Subcutaneous abdominal adipose tissue (tissue), 5 donors: Measurements from ENCODE around the gene ATP13A5.

Experiments used
- H3K27ac ChIP-seq: one replicate; pipeline ENCODE4 v1.7.0; 2013; ENCODE audit warnings: low read depth, mild to moderate bottlenecking, inconsistent platforms, low read length, moderate library complexity
- H3K27me3 ChIP-seq, 5 donors: one replicate each; pipeline ENCODE4 v1.7.0; 2013; ENCODE audit warnings: low read length in 5 of 5, inconsistent platforms in 1 of 5; ENCODE audit not compliant: control insufficient read depth in 5 of 5, insufficient read depth in 4 of 5
- H3K36me3 ChIP-seq, 5 donors: one replicate each; pipeline ENCODE4 v1.7.0; 2013; ENCODE audit warnings: low read length in 5 of 5; ENCODE audit not compliant: control insufficient read depth in 5 of 5, insufficient read depth in 5 of 5
- H3K4me1 ChIP-seq, 5 donors: one replicate each; pipeline ENCODE4 v1.7.0; 2013; ENCODE audit warnings: low read length in 5 of 5, mild to moderate bottlenecking in 3 of 5, moderate library complexity in 1 of 5; ENCODE audit not compliant: control insufficient read depth in 5 of 5, insufficient read depth in 5 of 5
- H3K4me3 ChIP-seq, 5 donors: one replicate each; pipeline ENCODE4 v1.7.0; 2013; ENCODE audit warnings: low read length in 5 of 5, low read depth in 1 of 5
- H3K9ac ChIP-seq, 5 donors: one replicate each; pipeline ENCODE4 v1.7.0; 2013; ENCODE audit warnings: low read length in 5 of 5, mild to moderate bottlenecking in 4 of 5, moderate library complexity in 3 of 5
- H3K9me3 ChIP-seq, 5 donors: one replicate each; pipeline ENCODE4 v1.7.0; 2013; ENCODE audit warnings: low read length in 5 of 5; ENCODE audit not compliant: control insufficient read depth in 5 of 5
- donor health status: healthy.
- donor health status: healthy.
- donor health status: healthy.
- donor health status: healthy.
- donor health status: healthy.

ATP13A5 gene

GRCh38 chr3:193378706-193379105, at the start of gene ATP13A5:
Gene ATP13A5 (minus strand): TSS chr3:193378753. CDS start chr3:193378725, 28 bp downstream.
- no peaks in the 10 kb centered on the region for H3K36me3 ChIP-seq
- H3K9me3 ChIP-seq = no peaks in the 10 kb centered on the region
- no peaks in the 10 kb centered on the region for H3K27me3 ChIP-seq
- H3K4me3 ChIP-seq = no peak within 1 kb of the TSS
- H3K27ac ChIP-seq = no peak within 1 kb of the TSS
- H3K9ac ChIP-seq = no peak within 1 kb of the TSS
- H3K4me1 ChIP-seq = no peaks in the 10 kb centered on the region

DNA sequence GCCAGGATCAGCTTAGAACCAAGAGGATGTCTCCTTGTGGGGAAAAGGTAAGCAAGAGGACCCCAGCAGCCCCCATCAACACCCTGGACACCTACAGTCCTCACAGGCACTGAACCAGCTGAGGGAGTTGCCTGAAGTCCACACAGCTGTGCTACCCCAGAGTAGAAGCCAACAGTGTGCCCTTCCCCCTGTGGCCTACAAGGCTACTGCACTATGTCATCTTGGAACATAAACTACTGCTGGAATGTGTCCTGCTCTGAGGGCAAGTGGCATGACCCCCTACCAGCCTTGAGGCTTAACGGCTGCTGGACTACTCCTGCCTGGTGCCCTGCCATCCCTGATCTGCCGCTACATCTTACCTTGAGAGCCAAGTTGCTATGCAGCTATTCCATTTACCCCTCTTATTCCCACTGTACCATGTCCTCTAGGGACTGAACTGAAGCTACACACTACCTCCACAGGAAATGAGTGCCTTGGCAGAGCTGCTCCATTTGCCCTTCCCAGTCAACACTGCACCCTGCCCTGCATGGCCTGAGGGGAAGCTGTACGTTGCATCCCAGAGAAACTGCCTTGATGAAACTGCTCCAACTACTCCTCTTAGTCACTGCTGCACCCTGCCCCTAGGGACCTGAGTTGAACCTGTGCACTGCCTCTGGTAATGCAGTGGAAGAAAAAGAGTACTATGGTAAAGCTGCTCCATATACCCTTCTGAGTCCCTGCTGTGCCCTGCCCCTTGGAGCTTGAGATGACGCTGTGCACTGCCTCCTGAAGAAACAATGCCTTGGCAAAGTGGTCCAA, 40.2 kb upstream of the ATP13A5 start:
- no peak overlapping the region for H3K27ac ChIP-seq
- no peak overlapping the region for H3K4me3 ChIP-seq
- no peak overlapping the region for H3K9ac ChIP-seq
- H3K36me3 ChIP-seq = no peaks in the 10 kb centered on the region
- peaks cover 2 to 28% (median 18%) of the 10 kb centered on the region in 5 donors for H3K9me3 ChIP-seq
- no peaks in the 10 kb centered on the region for H3K27me3 ChIP-seq
- no peaks in the 10 kb centered on the region for H3K4me1 ChIP-seq

DNA sequence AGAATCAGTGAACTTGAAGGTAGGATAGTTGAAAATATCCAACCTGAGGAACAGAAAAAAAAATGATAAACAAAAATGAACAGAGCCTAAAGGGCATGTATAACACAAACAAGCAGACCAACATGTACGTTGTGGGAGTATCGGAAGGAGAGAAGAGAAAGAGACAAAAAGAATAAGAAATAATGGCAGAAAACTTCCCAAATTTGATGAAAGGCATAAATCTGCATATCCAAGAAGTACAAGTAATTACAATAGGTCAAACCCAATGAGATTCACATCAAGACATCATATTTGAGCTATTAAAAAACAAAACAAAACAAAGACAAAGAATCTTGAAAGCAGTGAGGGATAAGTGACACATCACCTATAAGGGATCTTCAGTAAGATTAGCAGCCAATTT, 38.1 kb upstream of the ATP13A5 start:
- Histone ChIP-seq H3K4me1 (no peaks in the 10 kb centered on the region), H3K36me3 (no peaks in the 10 kb centered on the region), H3K4me3 (no peak overlapping the region), H3K27ac (no peak overlapping the region), H3K9me3 (peaks cover 2 to 28% (median 18%) of the 10 kb centered on the region in 5 donors), H3K27me3 (no peaks in the 10 kb centered on the region), H3K9ac (no peak overlapping the region)

- H3K36me3 ChIP-seq = no peaks in the 10 kb centered on the region
- H3K4me1 ChIP-seq = peaks cover 0 to 10% (median 0%) of the 10 kb centered on the region in 5 donors
- no peak overlapping the region for H3K4me3 ChIP-seq
These were observed 29.1 kb upstream of the ATP13A5 start for GRCh38 chr3:193407688-193408087.

GRCh38 chr3:193407112-193407511, 28.6 kb upstream of the ATP13A5 start:
- H3K4me3 ChIP-seq = no peak overlapping the region
- H3K9ac ChIP-seq = no peak overlapping the region
- no peaks in the 10 kb centered on the region for H3K36me3 ChIP-seq
- no peaks in the 10 kb centered on the region for H3K9me3 ChIP-seq
- no peak overlapping the region for H3K27ac ChIP-seq
- peaks cover 0 to 16% (median 4%) of the 10 kb centered on the region in 5 donors for H3K4me1 ChIP-seq
- no peaks in the 10 kb centered on the region for H3K27me3 ChIP-seq

More at GRCh38 chr3:193407688-193408087, 29.1 kb upstream of the ATP13A5 start:
- H3K27ac ChIP-seq = no peak overlapping the region
- no peaks in the 10 kb centered on the region for H3K9me3 ChIP-seq
- no peak overlapping the region for H3K9ac ChIP-seq
- H3K27me3 ChIP-seq = no peaks in the 10 kb centered on the region

DNA sequence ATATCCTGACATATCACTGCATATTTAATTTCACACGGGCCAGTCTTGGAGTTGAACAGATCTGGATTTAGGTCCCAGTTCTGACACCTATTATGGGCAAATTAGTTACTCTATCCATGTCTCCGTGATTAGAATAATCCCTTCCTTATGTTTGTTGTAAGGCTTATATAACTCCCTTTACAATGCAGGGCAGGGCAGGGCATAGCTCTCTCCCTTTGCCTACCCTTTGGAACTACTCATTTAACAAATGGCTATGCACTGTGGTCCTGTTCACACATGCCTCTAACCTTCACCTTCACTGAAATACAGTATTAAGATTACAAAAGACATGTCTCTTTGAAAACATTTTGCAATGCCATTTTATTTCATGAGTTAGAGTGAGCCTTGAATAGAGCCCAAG, 24.8 kb upstream of the ATP13A5 start:
- Histone ChIP-seq H3K27ac (no peak overlapping the region), H3K27me3 (no peaks in the 10 kb centered on the region), H3K4me3 (no peak overlapping the region), H3K9me3 (no peaks in the 10 kb centered on the region), H3K4me1 (peaks cover 0 to 29% (median 8%) of the 10 kb centered on the region in 5 donors), H3K9ac (no peak overlapping the region), H3K36me3 (no peaks in the 10 kb centered on the region)

GRCh38 chr3:193400304-193400703, 21.8 kb upstream of the ATP13A5 start:
- Histone ChIP-seq H3K9me3 (no peaks in the 10 kb centered on the region), H3K9ac (no peak overlapping the region), H3K27ac (no peak overlapping the region), H3K4me3 (no peak overlapping the region), H3K4me1 (peaks cover 0 to 36% (median 16%) of the 10 kb centered on the region in 5 donors), H3K36me3 (no peaks in the 10 kb centered on the region), H3K27me3 (no peaks in the 10 kb centered on the region)

GRCh38 chr3:193396451-193397244, 18.1 kb upstream of the ATP13A5 start:
- Histone ChIP-seq H3K4me1 (peaks cover 0 to 26% (median 10%) of the 10 kb centered on the region in 5 donors), H3K36me3 (no peaks in the 10 kb centered on the region), H3K9me3 (no peaks in the 10 kb centered on the region), H3K27ac (no peak overlapping the region), H3K4me3 (no peak overlapping the region), H3K9ac (no peak overlapping the region), H3K27me3 (no peaks in the 10 kb centered on the region)

DNA sequence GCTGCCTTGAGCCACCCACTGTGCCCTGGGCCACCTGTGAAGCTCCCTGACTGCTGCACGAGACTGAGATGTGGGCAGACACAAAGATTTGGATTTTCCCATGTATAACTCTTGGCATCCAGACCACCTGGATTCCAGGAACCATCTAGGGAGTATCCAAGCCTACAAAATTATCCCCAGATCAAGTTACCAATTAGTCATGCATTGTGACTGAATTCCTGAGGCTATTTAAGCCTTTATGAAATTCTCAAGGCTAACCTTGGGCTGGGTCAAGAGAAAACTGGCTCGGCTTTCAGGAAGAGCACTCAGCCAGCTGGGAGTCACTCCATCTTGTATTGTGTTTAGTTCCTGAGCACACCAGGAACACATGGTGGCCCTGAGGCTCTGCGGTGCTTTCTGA, 13.3 kb upstream of the ATP13A5 start:
- H3K4me1 ChIP-seq = peaks cover 0 to 17% (median 10%) of the 10 kb centered on the region in 5 donors
- no peaks in the 10 kb centered on the region for H3K9me3 ChIP-seq
- H3K27me3 ChIP-seq = no peaks in the 10 kb centered on the region
- no peak overlapping the region for H3K9ac ChIP-seq
- H3K27ac ChIP-seq = no peak overlapping the region
- H3K36me3 ChIP-seq = no peaks in the 10 kb centered on the region
- H3K4me3 ChIP-seq = no peak overlapping the region

DNA sequence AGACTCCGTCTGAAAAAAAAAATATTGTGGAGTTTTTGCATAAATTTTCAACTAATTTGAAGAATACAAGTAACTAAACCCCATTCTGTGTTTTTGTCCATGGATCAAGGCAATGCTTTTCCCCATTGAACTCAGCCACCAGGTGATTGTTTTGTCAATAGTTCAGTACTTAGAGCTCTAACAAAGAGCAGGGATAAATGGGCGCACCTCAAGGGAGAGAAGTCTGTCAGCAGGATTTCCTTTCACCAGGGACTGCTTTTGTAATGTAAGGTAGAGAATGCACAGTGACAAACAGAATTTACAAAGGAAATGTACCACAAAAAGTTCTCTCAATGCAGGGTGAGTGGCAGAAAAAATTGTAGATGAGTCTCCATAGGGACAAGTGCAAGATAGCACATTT, 10.8 kb upstream of the ATP13A5 start:
- H3K9me3 ChIP-seq = no peaks in the 10 kb centered on the region

More for the DNA sequence above, 10.8 kb upstream of the ATP13A5 start:
- H3K36me3 ChIP-seq = no peaks in the 10 kb centered on the region
- H3K27ac ChIP-seq = no peak overlapping the region
- H3K9ac ChIP-seq = no peak overlapping the region
- no peaks in the 10 kb centered on the region for H3K27me3 ChIP-seq
- H3K4me3 ChIP-seq = no peak overlapping the region
- H3K4me1 ChIP-seq = peaks cover 0 to 5% (median 0%) of the 10 kb centered on the region in 5 donors
